Suprapubic skin (tissue), 4 donors: ENCODE measurements around the gene ADM5. TPM values are rescaled to one million over a fixed set of nuclear protein-coding genes. Genes with fewer than 3 reads are reported as not detected.

Experiments used
- DNase-seq, 2 donors: peaks; one replicate each; pipeline ENCODE4 v3.0.0-alpha.2; 2019; ENCODE audit warnings: low spot score in 2 of 2
- H3K27ac ChIP-seq: fragments of 200-600 bp; sonication (generic); one replicate; pipeline ENCODE4 v1.5.1; 2019
- H3K27me3 ChIP-seq: fragments of 200-600 bp; sonication (generic); one replicate; pipeline ENCODE4 v1.5.1; 2019
- H3K36me3 ChIP-seq: fragments of 200-600 bp; sonication (generic); one replicate; pipeline ENCODE4 v1.5.1; 2019
- H3K4me1 ChIP-seq: fragments of 200-600 bp; sonication (generic); one replicate; pipeline ENCODE4 v1.5.1; 2019
- H3K4me3 ChIP-seq: fragments of 200-600 bp; sonication (generic); one replicate; pipeline ENCODE4 v1.5.1; 2019; ENCODE audit warnings: mild to moderate bottlenecking
- H3K9me3 ChIP-seq: fragments of 200-600 bp; sonication (generic); one replicate; pipeline ENCODE4 v1.5.1; 2019
- CTCF ChIP-seq, 2 donors: fragments of 200-600 bp in 1 of 2; fragments of 450-650 bp in 1 of 2; sonication (generic) in 1 of 2; IDR thresholded peaks; one replicate each; pipeline ENCODE4 v1.5.1; 2016 to 2019; ENCODE audit warnings: antibody characterized with exemption in 2 of 2, mild to moderate bottlenecking in 1 of 2, moderate library complexity in 1 of 2
- EP300 ChIP-seq: sonication (generic); formaldehyde crosslinking; IDR thresholded peaks from one replicate; pipeline ENCODE4 v1.6.1; 2017; ENCODE audit warnings: antibody characterized with exemption
- POLR2A ChIP-seq, 2 donors: fragments of 450-650 bp; IDR thresholded peaks; one replicate each; pipeline ENCODE4 v1.6.1; 2017; ENCODE audit warnings: antibody characterized with exemption in 2 of 2, mild to moderate bottlenecking in 2 of 2, moderate library complexity in 2 of 2
- POLR2AphosphoS5 ChIP-seq, 3 donors: sonication (generic); formaldehyde crosslinking; IDR thresholded peaks; one replicate each; pipeline ENCODE4 v1.6.1; 2017; ENCODE audit warnings: antibody characterized with exemption in 3 of 3
- WGBS: methylation state at CpG from one replicate; pipeline ENCODE4 v1.1.5; 2018; 5-methylcytosine and 5-hydroxymethylcytosine counted together
- total RNA-seq, 4 donors: library from RNA; depleted of rRNA; stranded (reverse); fragments of >200 nt; gene quantifications; one replicate each; pipeline ENCODE4 v1.1.0, GENCODE V29; 2016

The ADM5 gene
- total RNA-seq, 4 donors from 2014 or later: 1.8 to 7.6 (median 4.1) TPM

DNA sequence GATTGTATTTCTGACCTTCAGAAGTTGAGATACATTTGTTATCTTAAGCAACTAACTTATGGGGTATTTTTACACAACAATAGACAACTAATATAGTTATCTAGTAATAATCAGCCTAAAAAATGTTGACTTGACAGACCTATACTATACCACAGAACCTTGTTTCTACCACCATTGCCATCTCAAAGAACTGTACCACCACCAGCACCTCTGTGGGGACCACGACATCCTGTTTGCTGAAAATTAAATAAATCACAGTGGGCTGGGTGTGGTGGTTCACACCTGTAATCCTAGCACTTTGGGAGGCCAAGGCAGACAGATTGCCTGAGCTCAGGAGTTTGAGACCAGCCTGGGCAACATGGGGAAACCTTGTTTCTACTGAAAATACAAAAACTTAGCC, 49.7 kb downstream of the ADM5 start:
- no peaks in the 10 kb centered on the region for H3K9me3 ChIP-seq
- 83% methylated on average over 1 of the region's 1 CpG for WGBS
- no peak for DNase-seq
- H3K27ac ChIP-seq: no peak overlapping the region
- H3K4me1 ChIP-seq: peaks cover 3% of the 10 kb centered on the region
- H3K27me3 ChIP-seq: no peaks in the 10 kb centered on the region
- H3K4me3 ChIP-seq: no peak overlapping the region
- TF ChIP-seq EP300: no peak
- TF ChIP-seq POLR2AphosphoS5 (IDR thresholded peaks at IDR 0.05): no peak
- no peaks in the 10 kb centered on the region for H3K36me3 ChIP-seq

DNA sequence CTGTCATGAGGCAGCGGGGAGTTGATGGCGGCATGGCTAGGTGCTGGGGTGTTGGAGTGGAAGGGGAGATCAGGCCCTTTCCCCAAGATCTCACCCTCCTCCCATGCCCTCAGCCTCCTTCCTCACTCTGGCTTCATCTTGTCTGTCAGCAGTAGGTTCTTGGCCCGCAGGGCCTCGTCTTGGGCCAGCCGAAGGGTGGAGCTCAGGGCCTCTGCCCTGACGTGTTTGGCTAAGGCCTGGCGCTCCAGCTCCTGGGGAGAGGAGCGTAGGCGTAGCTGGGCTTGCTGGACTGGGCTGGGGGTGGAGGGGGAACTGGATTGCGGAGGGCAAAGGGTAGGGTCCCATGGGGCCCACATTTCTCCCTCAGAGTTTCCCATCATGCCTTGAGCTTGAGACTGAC, 50.5 kb downstream of the ADM5 start:
- Histone ChIP-seq H3K4me1 (peaks cover 3% of the 10 kb centered on the region), H3K36me3 (no peaks in the 10 kb centered on the region), H3K4me3 (no peak overlapping the region), H3K9me3 (no peaks in the 10 kb centered on the region), H3K27ac (no peak overlapping the region), H3K27me3 (no peaks in the 10 kb centered on the region)
- WGBS: 59% methylated on average over 10 of the region's 10 CpGs
- DNase-seq: no peak
- TF ChIP-seq CTCF (IDR thresholded peaks at IDR 0.05) (no peak), POLR2A (IDR thresholded peaks at IDR 0.05) (no peak), POLR2AphosphoS5 (IDR thresholded peaks at IDR 0.05) (no peak), EP300 (no peak)

Other genes starting within 250 kb of the ADM5 start
- 1 to 10 TPM in 3 of 4 donors, under 1 TPM in 1; 0.60 to 1.2 (median 1.1) TPM for gene SLC17A7, start 248.1 kb upstream of the ADM5 start, total RNA-seq
- gene PIH1D1, start 237.8 kb upstream of the ADM5 start, total RNA-seq: 100 to 1,000 TPM in 2 of 4 donors, 10 to 100 TPM in 2; 82.0 to 124 (median 104) TPM
- 10 to 100 TPM; 21.7 to 47.7 (median 35.9) TPM for gene ALDH16A1, start 236.4 kb upstream of the ADM5 start, total RNA-seq
- 1 to 10 TPM; 1.2 to 4.9 (median 4.4) TPM for gene FLT3LG, start 215.4 kb upstream of the ADM5 start, total RNA-seq
- gene RPL13A, start 202.0 kb upstream of the ADM5 start, total RNA-seq: 1,000 to 10,000 TPM; 2,613 to 5,154 (median 4,451) TPM
- 1,000 to 10,000 TPM; 3,049 to 5,024 (median 4,623) TPM for gene RPS11, start 193.2 kb upstream of the ADM5 start, total RNA-seq
- 100 to 1,000 TPM in 3 of 4 donors, 10 to 100 TPM in 1; 96.2 to 136 (median 112) TPM for gene FCGRT, start 176.9 kb upstream of the ADM5 start, total RNA-seq
- gene RCN3, start 161.6 kb upstream of the ADM5 start, total RNA-seq: 10 to 100 TPM in 2 of 4 donors, 1 to 10 TPM in 2; 4.9 to 18.8 (median 9.0) TPM
- gene NOSIP, start 109.0 kb upstream of the ADM5 start, total RNA-seq: 10 to 100 TPM; 42.5 to 85.6 (median 68.9) TPM
- 10 to 100 TPM; 13.8 to 21.2 (median 16.7) TPM for gene PRRG2, start 108.3 kb upstream of the ADM5 start, total RNA-seq
- gene PRR12, start 98.4 kb upstream of the ADM5 start, total RNA-seq: 10 to 100 TPM; 24.6 to 50.3 (median 38.9) TPM
- 10 to 100 TPM; 12.9 to 28.8 (median 18.6) TPM for gene RRAS, start 49.5 kb upstream of the ADM5 start, total RNA-seq
- gene SCAF1, start 47.4 kb upstream of the ADM5 start, total RNA-seq: 10 to 100 TPM; 22.1 to 36.9 (median 28.5) TPM
- 100 to 1,000 TPM in 1 of 4 donors, 10 to 100 TPM in 3; 61.3 to 164 (median 81.0) TPM for gene IRF3, start 23.7 kb upstream of the ADM5 start, total RNA-seq
- gene BCL2L12, start 23.7 kb upstream of the ADM5 start, total RNA-seq: 10 to 100 TPM in 1 of 4 donors, 1 to 10 TPM in 3; 3.1 to 28.0 (median 7.5) TPM
- 100 to 1,000 TPM; 101 to 142 (median 112) TPM for gene PRMT1, start 12.3 kb upstream of the ADM5 start, total RNA-seq
- gene CPT1C, start 1.5 kb downstream of the ADM5 start, total RNA-seq: 1 to 10 TPM in 1 of 4 donors, under 1 TPM in 3; 0.57 to 1.2 (median 0.92) TPM
- 1 to 10 TPM in 2 of 4 donors, not detected in 2; 1.7 to 2.5 TPM for gene TSKS, start 73.7 kb downstream of the ADM5 start, total RNA-seq
- gene AP2A1, start 77.4 kb downstream of the ADM5 start, total RNA-seq: 100 to 1,000 TPM in 1 of 4 donors, 10 to 100 TPM in 3; 78.1 to 101 (median 93.4) TPM
- 10 to 100 TPM in 3 of 4 donors, 1 to 10 TPM in 1; 9.4 to 24.2 (median 14.4) TPM for gene FUZ, start 123.7 kb downstream of the ADM5 start, total RNA-seq
- 10 to 100 TPM; 32.2 to 60.3 (median 40.8) TPM for gene MED25, start 128.7 kb downstream of the ADM5 start, total RNA-seq
- gene PTOV1, start 161.6 kb downstream of the ADM5 start, total RNA-seq: 100 to 1,000 TPM in 1 of 4 donors, 10 to 100 TPM in 3; 82.2 to 147 (median 91.2) TPM
- gene PNKP, start 178.0 kb downstream of the ADM5 start, total RNA-seq: 10 to 100 TPM; 26.0 to 53.3 (median 40.5) TPM
- 10 to 100 TPM; 19.3 to 25.1 (median 20.0) TPM for gene AKT1S1, start 187.8 kb downstream of the ADM5 start, total RNA-seq
- gene TBC1D17, start 188.1 kb downstream of the ADM5 start, total RNA-seq: 10 to 100 TPM; 40.5 to 93.4 (median 59.4) TPM
- gene IL4I1, start 207.3 kb downstream of the ADM5 start, total RNA-seq: under 1 TPM in 1 of 4 donors, not detected in 3; 0.89 TPM
- gene ATF5, start 239.6 kb downstream of the ADM5 start, total RNA-seq: 1 to 10 TPM; 4.5 to 9.1 (median 6.7) TPM
- gene NUP62, start 239.9 kb downstream of the ADM5 start, total RNA-seq: 10 to 100 TPM; 40.3 to 46.2 (median 44.6) TPM